HEK293 (cell line): ENCODE results near the gene PNLDC1.

Experiments used
- ELK4 ChIP-seq: IDR thresholded peaks from 2 replicates; pipeline ENCODE4 v1.6.1; 2011; ENCODE audit warnings: mild to moderate bottlenecking, low read depth, low read length, borderline replicate concordance
- GLI4 ChIP-seq: fragments of 450-650 bp; formaldehyde crosslinking; IDR thresholded peaks from 2 replicates; pipeline ENCODE4 v1.5.1; 2016; ENCODE audit warnings: missing biosample characterization, missing genetic modification characterization
- HOXD13 ChIP-seq: sonication (generic); formaldehyde crosslinking; IDR thresholded peaks from 2 replicates; pipeline ENCODE4 v1.8.0; 2022; ENCODE audit warnings: missing genetic modification reagents, borderline replicate concordance
- KLF7 ChIP-seq: fragments of 450-650 bp; formaldehyde crosslinking; IDR thresholded peaks from 2 replicates; pipeline ENCODE4 v1.5.1; 2016; ENCODE audit warnings: missing biosample characterization, missing genetic modification characterization, borderline replicate concordance
- KLF8 ChIP-seq: fragments of 450-650 bp; formaldehyde crosslinking; IDR thresholded peaks from 2 replicates; pipeline ENCODE4 v1.5.1; 2016; ENCODE audit warnings: missing biosample characterization, missing genetic modification characterization
- OVOL3 ChIP-seq: fragments of 450-650 bp; formaldehyde crosslinking; IDR thresholded peaks from 2 replicates; pipeline ENCODE4 v1.5.1; 2016; ENCODE audit warnings: missing biosample characterization, missing genetic modification characterization
- REPIN1 ChIP-seq: fragments of 450-650 bp; formaldehyde crosslinking; IDR thresholded peaks from 2 replicates; pipeline ENCODE4 v1.5.1; 2017; ENCODE audit warnings: missing biosample characterization, missing genetic modification characterization, low read depth
- SALL2 ChIP-seq: fragments of 450-650 bp; formaldehyde crosslinking; IDR thresholded peaks from 2 replicates; pipeline ENCODE4 v1.5.0; 2017; ENCODE audit warnings: missing biosample characterization, mild to moderate bottlenecking, missing genetic modification characterization, borderline replicate concordance
- ZBTB21 ChIP-seq: fragments of 450-650 bp; formaldehyde crosslinking; IDR thresholded peaks from 2 replicates; pipeline ENCODE4 v1.5.1; 2017; ENCODE audit warnings: missing biosample characterization, missing genetic modification characterization
- ZBTB8A ChIP-seq: fragments of 450-650 bp; formaldehyde crosslinking; IDR thresholded peaks from 2 replicates; pipeline ENCODE4 v1.5.1; 2016; ENCODE audit warnings: missing biosample characterization, missing genetic modification characterization
- ZFP69B ChIP-seq: fragments of 450-650 bp; formaldehyde crosslinking; IDR thresholded peaks from 2 replicates; pipeline ENCODE4 v1.5.1; 2016; ENCODE audit warnings: missing biosample characterization, missing genetic modification characterization
- ZNF112 ChIP-seq: fragments of 450-650 bp; formaldehyde crosslinking; IDR thresholded peaks from 2 replicates; pipeline ENCODE4 v1.5.0; 2017; ENCODE audit warnings: missing biosample characterization, missing genetic modification characterization
- ZNF18 ChIP-seq: fragments of 450-650 bp; formaldehyde crosslinking; IDR thresholded peaks from 2 replicates; pipeline ENCODE4 v1.5.1; 2016; ENCODE audit warnings: missing biosample characterization, missing genetic modification characterization
- ZNF223 ChIP-seq: fragments of 450-650 bp; formaldehyde crosslinking; IDR thresholded peaks from 2 replicates; pipeline ENCODE4 v1.5.1; 2016; ENCODE audit warnings: missing biosample characterization, missing genetic modification characterization
- ZNF280D ChIP-seq: fragments of 450-650 bp; formaldehyde crosslinking; IDR thresholded peaks from 2 replicates; pipeline ENCODE4 v1.5.1; 2016; ENCODE audit warnings: missing biosample characterization, missing genetic modification characterization
- ZNF292 ChIP-seq: fragments of 450-650 bp; formaldehyde crosslinking; IDR thresholded peaks from 2 replicates; pipeline ENCODE4 v1.5.1; 2016; ENCODE audit warnings: low read depth, missing biosample characterization, missing genetic modification characterization, borderline replicate concordance
- ZNF350 ChIP-seq: fragments of 450-650 bp; formaldehyde crosslinking; IDR thresholded peaks from 2 replicates; pipeline ENCODE4 v1.5.0; 2017; ENCODE audit warnings: missing biosample characterization, mild to moderate bottlenecking, missing genetic modification characterization
- ZNF398 ChIP-seq: fragments of 450-650 bp; formaldehyde crosslinking; IDR thresholded peaks from 2 replicates; pipeline ENCODE4 v1.5.1; 2017; ENCODE audit warnings: missing biosample characterization, missing genetic modification characterization
- ZNF449 ChIP-seq: fragments of 450-650 bp; formaldehyde crosslinking; IDR thresholded peaks from 2 replicates; pipeline ENCODE4 v1.5.1; 2017; ENCODE audit warnings: missing biosample characterization, mild to moderate bottlenecking, missing genetic modification characterization, moderate library complexity
- ZNF501 ChIP-seq: fragments of 450-650 bp; formaldehyde crosslinking; IDR thresholded peaks from 2 replicates; pipeline ENCODE4 v1.5.1; 2016; ENCODE audit warnings: missing biosample characterization, missing genetic modification characterization
- ZNF513 ChIP-seq: fragments of 450-650 bp; IDR thresholded peaks from 2 replicates; pipeline ENCODE4 v1.5.1; 2018; ENCODE audit warnings: missing biosample characterization, missing genetic modification characterization
- ZNF596 ChIP-seq: fragments of 450-650 bp; IDR thresholded peaks from 2 replicates; pipeline ENCODE4 v1.5.0; 2018; ENCODE audit warnings: missing biosample characterization, mild to moderate bottlenecking, missing genetic modification characterization, moderate library complexity
- ZNF610 ChIP-seq: fragments of 450-650 bp; formaldehyde crosslinking; IDR thresholded peaks from 2 replicates; pipeline ENCODE4 v1.5.1; 2016; ENCODE audit warnings: missing biosample characterization, missing genetic modification characterization, borderline replicate concordance
- ZNF626 ChIP-seq: fragments of 450-650 bp; sonication (Bioruptor Pico); formaldehyde crosslinking; IDR thresholded peaks from 2 replicates; pipeline ENCODE4 v1.5.1; 2018; ENCODE audit warnings: missing biosample characterization, missing genetic modification characterization, inconsistent platforms
- ZNF629 ChIP-seq: fragments of 450-650 bp; formaldehyde crosslinking; IDR thresholded peaks from 2 replicates; pipeline ENCODE4 v1.5.1; 2017; ENCODE audit warnings: missing biosample characterization, missing genetic modification characterization
- ZNF670 ChIP-seq: fragments of 450-650 bp; formaldehyde crosslinking; IDR thresholded peaks from 2 replicates; pipeline ENCODE4 v1.5.1; 2016; ENCODE audit warnings: missing biosample characterization, missing genetic modification characterization, low read depth
- ZNF768 ChIP-seq: fragments of 450-650 bp; formaldehyde crosslinking; IDR thresholded peaks from 2 replicates; pipeline ENCODE4 v1.5.1; 2018; ENCODE audit warnings: missing biosample characterization, mild to moderate bottlenecking, missing genetic modification characterization
- ZNF777 ChIP-seq: fragments of 450-650 bp; formaldehyde crosslinking; IDR thresholded peaks from 2 replicates; pipeline ENCODE4 v1.5.1; 2017; ENCODE audit warnings: missing biosample characterization, missing genetic modification characterization, borderline replicate concordance
- ZSCAN16 ChIP-seq: fragments of 450-650 bp; formaldehyde crosslinking; IDR thresholded peaks from 2 replicates; pipeline ENCODE4 v1.5.1; 2016; ENCODE audit warnings: missing biosample characterization, missing genetic modification characterization

Gene PNLDC1

GRCh38 chr6:159790149-159790955 lies 9.7 kb upstream of the PNLDC1 start, which contains the start of gene MRPL18 (continued):
- TF ChIP-seq ZFP69B (tag by site-specific recombination) (no peak), ZNF112 (tag by site-specific recombination) (no peak), KLF7 (tag by site-specific recombination) (0 out of 2 replicates have a peak, but pooled peaks have one; percentile 13), ZNF398 (tag by site-specific recombination) (no peak), ZNF513 (tag by site-specific recombination) (no peak), ZNF626 (no peak), ELK4 (no peak), ZBTB8A (tag by site-specific recombination) (peak; percentile 44; the same call in 1 of the 2 replicates), HOXD13 (peak; percentile 24; the same call in 1 of the 2 replicates), ZNF768 (tag by site-specific recombination) (no peak), ZNF449 (no peak), ZNF629 (tag by site-specific recombination) (no peak; the same call in 1 of the 2 replicates), OVOL3 (no peak), ZSCAN16 (tag by site-specific recombination) (no peak), ZNF610 (tag by site-specific recombination) (0 out of 2 replicates have a peak, but pooled peaks have one; percentile 19), ZNF223 (tag by site-specific recombination) (no peak), ZBTB21 (no peak), ZNF777 (tag by site-specific recombination) (no peak), ZNF18 (tag by site-specific recombination) (no peak; the same call in 1 of the 2 replicates), ZNF670 (tag by site-specific recombination) (no peak), ZNF596 (no peak; the same call in 1 of the 2 replicates), SALL2 (tag by site-specific recombination) (no peak), ZNF280D (tag by site-specific recombination) (no peak), ZNF350 (tag by site-specific recombination) (no peak), ZNF501 (peak; percentile 20; the same call in 1 of the 2 replicates), KLF8 (tag by site-specific recombination) (peak; percentile 70; the same call in 1 of the 2 replicates), ZNF292 (tag by site-specific recombination) (no peak), GLI4 (tag by site-specific recombination) (no peak), REPIN1 (tag by site-specific recombination) (no peak)
